22Rv1 (cell line): ENCODE data around the gene ATXN1.

Experiments used
- H3K27ac ChIP-seq: fragments of 450-650 bp; 2 replicates; pipeline ENCODE4 v1.5.1; 2017
- CTCF ChIP-seq: fragments of 450-650 bp; IDR thresholded peaks from 2 replicates; pipeline ENCODE4 v1.5.1; 2017; ENCODE audit warnings: mild to moderate bottlenecking
- ZFX ChIP-seq: fragments of 450-650 bp; IDR thresholded peaks from 2 replicates; pipeline ENCODE4 v1.6.1; 2017; ENCODE audit warnings: antibody characterized with exemption, borderline replicate concordance

The ATXN1 gene

GRCh38 chr6:16759181-16759645, 2.0 kb downstream of the ATXN1 start:
- H3K27ac ChIP-seq: peak overlapping the region; percentile 92

GRCh38 chr6:16758163-16758975, 2.9 kb downstream of the ATXN1 start:
- no peak overlapping the region for H3K27ac ChIP-seq

More at GRCh38 chr6:16759181-16759645, 2.0 kb downstream of the ATXN1 start:
- no peak for TF ChIP-seq ZFX
- no peak for TF ChIP-seq CTCF

GRCh38 chr6:16757332-16757731, 3.9 kb downstream of the ATXN1 start:
- H3K27ac ChIP-seq: no peak overlapping the region
- no peak for TF ChIP-seq CTCF
- no peak for TF ChIP-seq ZFX

More at GRCh38 chr6:16758163-16758975, 2.9 kb downstream of the ATXN1 start:
- TF ChIP-seq ZFX (no peak), CTCF (no peak)

GRCh38 chr6:16756660-16757255, 4.5 kb downstream of the ATXN1 start:
- TF ChIP-seq CTCF (no peak), ZFX (no peak)
- no peak overlapping the region for H3K27ac ChIP-seq

- TF ChIP-seq CTCF (no peak), ZFX (no peak)
- no peak overlapping the region for H3K27ac ChIP-seq
These were observed 5.7 kb downstream of the ATXN1 start for GRCh38 chr6:16755544-16755943.

GRCh38 chr6:16754876-16755275, 6.4 kb downstream of the ATXN1 start:
- H3K27ac ChIP-seq: no peak overlapping the region
- TF ChIP-seq ZFX (no peak), CTCF (no peak)

GRCh38 chr6:16754274-16754673, 7.0 kb downstream of the ATXN1 start:
- TF ChIP-seq CTCF: no peak
- H3K27ac ChIP-seq: no peak overlapping the region
